Lung (tissue), 12 donors: ENCODE measurements around the gene FOXO6. TPM values are rescaled to one million over a fixed set of nuclear protein-coding genes. Genes with fewer than 3 reads are reported as not detected.
A peak's percentile ranks its signal among the peaks of the same experiment; 100 is the strongest.

Experiments used
- ATAC-seq: fragments of 200-7000 bp; cut with Tn5 transposase; one replicate; pipeline ENCODE4 v1.9.1; 2020; ENCODE audit warnings: moderate number of reproducible peaks; ENCODE audit not compliant: insufficient read depth, low FRiP score
- DNase-seq, 3 donors: peaks; one replicate each; pipeline ENCODE4 v3.0.0-alpha.2; 2013 to 2017
- H3K27ac ChIP-seq, 2 donors: one replicate each; pipeline ENCODE4 v1.5.1; 2013; ENCODE audit warnings: mild to moderate bottlenecking in 2 of 2, moderate library complexity in 2 of 2, control low read depth in 1 of 2, inconsistent platforms in 1 of 2, low read depth in 1 of 2, low read length in 1 of 2
- H3K27me3 ChIP-seq, 3 donors: one replicate each; pipeline ENCODE4 v1.5.1; 2013; ENCODE audit warnings: low read length in 2 of 3; ENCODE audit not compliant: control insufficient read depth in 3 of 3, insufficient read depth in 3 of 3
- H3K36me3 ChIP-seq, 4 donors: one replicate each; pipeline ENCODE4 v1.5.1; 2013; ENCODE audit warnings: low read length in 4 of 4, mild to moderate bottlenecking in 1 of 4, moderate library complexity in 1 of 4; ENCODE audit not compliant: control insufficient read depth in 4 of 4, insufficient read depth in 4 of 4
- H3K4me1 ChIP-seq, 5 donors: one replicate each; pipeline ENCODE4 v1.5.1; 2013; ENCODE audit warnings: low read length in 5 of 5, mild to moderate bottlenecking in 2 of 5, moderate library complexity in 1 of 5; ENCODE audit not compliant: control insufficient read depth in 5 of 5, insufficient read depth in 5 of 5
- H3K4me3 ChIP-seq: one replicate; pipeline ENCODE4 v1.5.1; 2013; ENCODE audit warnings: mild to moderate bottlenecking, control low read depth, moderate library complexity
- H3K9ac ChIP-seq, 2 donors: one replicate each; pipeline ENCODE4 v1.5.1; 2013; ENCODE audit warnings: low read length in 2 of 2, control low read depth in 1 of 2; ENCODE audit not compliant: insufficient read depth in 1 of 2
- H3K9me3 ChIP-seq, 4 donors: one replicate each; pipeline ENCODE4 v1.5.1; 2013; ENCODE audit warnings: low read length in 3 of 4, mild to moderate bottlenecking in 1 of 4, moderate library complexity in 1 of 4; ENCODE audit not compliant: control insufficient read depth in 4 of 4, insufficient read depth in 3 of 4
- CTCF ChIP-seq: IDR thresholded peaks from 2 replicates; pipeline ENCODE4 v1.5.1; 2012; ENCODE audit warnings: mild to moderate bottlenecking; ENCODE audit errors: control extremely low read depth, extremely low read depth
- WGBS, 2 donors: extraction: QIAGEN DNeasy Blood & Tissue Kit; methylation state at CpG; one replicate each; pipeline ENCODE4 v1.1.7; 2013; 5-methylcytosine and 5-hydroxymethylcytosine counted together
- polyA plus RNA-seq, 2 donors: library from polyadenylated mRNA; stranded (reverse); fragments of 200-250 nt; gene quantifications; one replicate each; pipeline ENCODE4 v1.2.1, GENCODE V29; 2013
- total RNA-seq, 2 donors: library from RNA; depleted of rRNA in 1 of 2; stranded (reverse); fragments of >200 nt in 1 of 2; gene quantifications; one replicate each; pipeline ENCODE4 v1.2.1, GENCODE V29; 2014 to 2021
- donor health status: control.
- donor health status: control.
- donor health status: Bipolar disorder and iron deficiency.
- donor health status: healthy.
- donor health status: DM: yes; HTN: yes; CAD: no.

Gene FOXO6
- total and polyA plus RNA-seq, 4 donors = 0.22 to 2.9 (median 0.86) TPM

- WGBS, 2 donors = 93 to 96% methylated on average over 2 of the region's 2 CpGs
- DNase-seq = no peak
Observed at GRCh38 chr1:41401899-41402298, 40.7 kb downstream of the FOXO6 start.

GRCh38 chr1:41404308-41404761 lies 43.1 kb downstream of the FOXO6 start:
- Histone ChIP-seq H3K27me3 (peaks cover 0 to 9% (median 8%) of the 10 kb centered on the region in 3 donors), H3K9me3 (peaks cover 0 to 9% (median 0%) of the 10 kb centered on the region in 4 donors), H3K4me3 (no peak overlapping the region), H3K4me1 (peaks cover 0 to 14% (median 3%) of the 10 kb centered on the region in 5 donors), H3K9ac (no peak overlapping the region), H3K27ac (no peak overlapping the region), H3K36me3 (no peaks in the 10 kb centered on the region)
- peak in 2 of 3 donors; percentile 47 to 55 for DNase-seq
- no peak for TF ChIP-seq CTCF
- 2 to 4% methylated on average over 10 of the region's 10 CpGs for WGBS, 2 donors
- ATAC-seq = no peak

More at GRCh38 chr1:41401899-41402298, 40.7 kb downstream of the FOXO6 start:
- no peak for TF ChIP-seq CTCF
- peaks cover 0 to 27% (median 3%) of the 10 kb centered on the region in 5 donors for H3K4me1 ChIP-seq
- no peak for ATAC-seq
- no peak overlapping the region for H3K27ac ChIP-seq
- H3K36me3 ChIP-seq = no peaks in the 10 kb centered on the region
- H3K9ac ChIP-seq = no peak overlapping the region
- no peaks in the 10 kb centered on the region for H3K27me3 ChIP-seq
- peaks cover 0 to 9% (median 0%) of the 10 kb centered on the region in 4 donors for H3K9me3 ChIP-seq
- H3K4me3 ChIP-seq = no peak overlapping the region

GRCh38 chr1:41407664-41408252 lies 46.5 kb downstream of the FOXO6 start:
- H3K4me3 ChIP-seq = no peak overlapping the region
- H3K27me3 ChIP-seq = peaks cover 0 to 17% (median 16%) of the 10 kb centered on the region in 3 donors
- H3K36me3 ChIP-seq = no peaks in the 10 kb centered on the region
- peaks cover 0 to 3% (median 0%) of the 10 kb centered on the region in 4 donors for H3K9me3 ChIP-seq
- no peak for ATAC-seq
- no peak for DNase-seq
- no peak for TF ChIP-seq CTCF
- WGBS, 2 donors = 68 to 71% methylated on average over 14 of the region's 14 CpGs
- no peak overlapping the region for H3K27ac ChIP-seq
- H3K9ac ChIP-seq = no peak overlapping the region
- H3K4me1 ChIP-seq = peaks cover 0 to 9% (median 3%) of the 10 kb centered on the region in 5 donors
